HCT116 (cell line): ENCODE data around the gene MEGF8.

Experiments
- EZH2 ChIP-seq: fragments of 200-600 bp; sonication (generic); IDR thresholded peaks from 2 replicates; pipeline ENCODE4 v1.6.1; 2017; ENCODE audit warnings: antibody characterized with exemption, mixed run types
- TF ChIP-seq, protein P1 (sequence below), 3 experiments: fragments of 200-600 bp in 1 of 3; sonication (generic) in 1 of 3; IDR thresholded peaks in 2 of 3; conservative IDR thresholded peaks in 1 of 3; 2 replicates each; pipeline ENCODE4 v1.5.1; 2012 to 2017; ENCODE audit warnings: low read depth in 2 of 3, low read length in 2 of 3, antibody characterized with exemption in 1 of 3, borderline replicate concordance in 1 of 3, control low read depth in 1 of 3, mild to moderate bottlenecking in 1 of 3, mixed read lengths in 1 of 3, mixed run types in 1 of 3, moderate library complexity in 1 of 3; ENCODE audit not compliant: insufficient read depth in 1 of 3

- TF ChIP-seq, protein P1, sequence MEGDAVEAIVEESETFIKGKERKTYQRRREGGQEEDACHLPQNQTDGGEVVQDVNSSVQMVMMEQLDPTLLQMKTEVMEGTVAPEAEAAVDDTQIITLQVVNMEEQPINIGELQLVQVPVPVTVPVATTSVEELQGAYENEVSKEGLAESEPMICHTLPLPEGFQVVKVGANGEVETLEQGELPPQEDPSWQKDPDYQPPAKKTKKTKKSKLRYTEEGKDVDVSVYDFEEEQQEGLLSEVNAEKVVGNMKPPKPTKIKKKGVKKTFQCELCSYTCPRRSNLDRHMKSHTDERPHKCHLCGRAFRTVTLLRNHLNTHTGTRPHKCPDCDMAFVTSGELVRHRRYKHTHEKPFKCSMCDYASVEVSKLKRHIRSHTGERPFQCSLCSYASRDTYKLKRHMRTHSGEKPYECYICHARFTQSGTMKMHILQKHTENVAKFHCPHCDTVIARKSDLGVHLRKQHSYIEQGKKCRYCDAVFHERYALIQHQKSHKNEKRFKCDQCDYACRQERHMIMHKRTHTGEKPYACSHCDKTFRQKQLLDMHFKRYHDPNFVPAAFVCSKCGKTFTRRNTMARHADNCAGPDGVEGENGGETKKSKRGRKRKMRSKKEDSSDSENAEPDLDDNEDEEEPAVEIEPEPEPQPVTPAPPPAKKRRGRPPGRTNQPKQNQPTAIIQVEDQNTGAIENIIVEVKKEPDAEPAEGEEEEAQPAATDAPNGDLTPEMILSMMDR (IDR thresholded peaks at IDR 0.05 in 2 of 3, conservative IDR thresholded peaks at IDR 0.05 in 1 of 3; ENCODE audit: borderline replicate concordance in 1 of 3, insufficient read depth in 1 of 3, low read depth in 2 of 3, low read length in 2 of 3), result peak in 2 of 3 experiments; percentile 40 to 41; a peak in 3 of 6 replicates
- TF ChIP-seq EZH2, result no peak
These were observed 13.8 kb upstream of the MEGF8 start for GRCh38 chr19:42311657-42312056.
